ENCODE measurements around the gene KDM4B.
"Not testable (repeated sequence)": the region's sequence is repeated elsewhere in the genome, so short reads cannot be mapped to it uniquely, and the experiment has no call there.

KDM4B gene

GRCh38 chr19:4967738-4968461, 1.0 kb upstream of the KDM4B start:
- DNase-seq (ENCODE audit: low spot score) = no peak

- no peak for DNase-seq (ENCODE audit: low spot score)
These were observed 419 bp downstream of the KDM4B start for GRCh38 chr19:4969292-4969771.

GRCh38 chr19:4969772-4970531, 1.0 kb downstream of the KDM4B start:
- no peak for DNase-seq (ENCODE audit: low spot score)

- DNase-seq (ENCODE audit: low spot score) = no peak
These were observed 1.9 kb downstream of the KDM4B start for GRCh38 chr19:4970558-4971423.

- DNase-seq (ENCODE audit: low spot score) = no peak
These were observed 2.5 kb downstream of the KDM4B start for GRCh38 chr19:4971424-4971793.

- no peak for DNase-seq (ENCODE audit: low spot score)
These were observed 3.0 kb downstream of the KDM4B start for GRCh38 chr19:4971816-4972495.

GRCh38 chr19:4972509-4973230, 3.8 kb downstream of the KDM4B start:
- no peak for DNase-seq (ENCODE audit: low spot score)

- DNase-seq (ENCODE audit: low spot score) = no peak
These were observed 6.1 kb downstream of the KDM4B start for GRCh38 chr19:4974880-4975469.

GRCh38 chr19:4975601-4976000, 6.7 kb downstream of the KDM4B start:
- DNase-seq (ENCODE audit: low spot score) = not testable (repeated sequence)

GRCh38 chr19:4976401-4977298, 7.7 kb downstream of the KDM4B start:
- DNase-seq (ENCODE audit: low spot score) = peak; percentile 88

GRCh38 chr19:4977299-4978174, 8.6 kb downstream of the KDM4B start:
- no peak for DNase-seq (ENCODE audit: low spot score)

GRCh38 chr19:4979211-4979807, 10.4 kb downstream of the KDM4B start:
- no peak for DNase-seq (ENCODE audit: low spot score)

- DNase-seq (ENCODE audit: low spot score) = no peak
These were observed 11.2 kb downstream of the KDM4B start for GRCh38 chr19:4980067-4980466.

GRCh38 chr19:4980838-4981680, 12.1 kb downstream of the KDM4B start:
- DNase-seq (ENCODE audit: low spot score) = no peak

GRCh38 chr19:4981681-4981958, 12.7 kb downstream of the KDM4B start:
- no peak for DNase-seq (ENCODE audit: low spot score)

GRCh38 chr19:4983346-4984105, 14.6 kb downstream of the KDM4B start:
- DNase-seq (ENCODE audit: low spot score) = no peak

- DNase-seq (ENCODE audit: low spot score) = no peak
These were observed 15.1 kb downstream of the KDM4B start for GRCh38 chr19:4984106-4984380.

All from HuH-7 (cell line).